SK-N-DZ (cell line): ENCODE measurements around the gene THBS1.

Source experiments
- DNase-seq: peaks from one replicate; pipeline ENCODE4 v3.0.0-alpha.2; 2015; ENCODE audit warnings: low spot score

THBS1 gene

DNA sequence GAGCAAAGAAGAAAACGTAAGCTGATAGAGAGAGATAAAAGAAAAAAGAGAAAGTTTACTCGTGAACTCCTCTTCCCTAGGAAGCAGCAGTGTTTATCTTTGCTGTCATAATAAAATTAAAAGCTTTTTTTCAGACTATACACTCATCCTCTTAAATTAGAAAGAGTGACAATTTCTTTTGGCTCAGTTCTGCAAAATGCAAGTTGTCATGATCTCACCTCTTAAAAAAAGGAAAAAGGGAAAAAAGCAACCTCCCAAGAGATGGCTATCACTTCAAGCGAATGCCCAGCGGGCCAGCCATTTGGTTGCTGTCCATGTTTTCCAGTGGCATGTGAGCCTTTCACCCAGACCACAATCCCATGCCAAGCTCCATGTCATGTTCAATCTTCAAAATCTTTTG, 7.0 kb upstream of the THBS1 start:
- no peak for DNase-seq

GRCh38 chr15:39574427-39574826, 6.5 kb upstream of the THBS1 start:
- DNase-seq, result no peak

DNA sequence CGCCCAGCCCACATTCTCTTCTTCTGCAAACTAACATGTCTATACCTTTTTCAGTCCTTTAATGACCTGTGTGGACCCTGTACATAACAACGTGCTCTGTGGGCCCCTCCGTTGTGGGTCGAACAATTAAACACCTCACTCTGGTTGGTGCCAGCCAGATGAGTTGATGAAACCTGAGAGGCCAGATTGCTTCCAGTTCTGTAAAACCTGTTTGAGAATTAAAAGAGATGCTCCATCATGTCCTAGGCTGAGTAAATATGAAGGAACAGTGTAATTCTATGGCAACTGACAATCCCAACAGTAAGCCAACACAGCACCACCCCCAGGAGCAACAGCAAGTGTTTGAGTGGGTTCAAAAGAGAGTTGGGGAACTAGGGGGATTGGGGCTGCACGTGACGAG, 5.7 kb upstream of the THBS1 start:
- no peak for DNase-seq

GRCh38 chr15:39578851-39579486, 1.9 kb upstream of the THBS1 start:
- no peak for DNase-seq

GRCh38 chr15:39579487-39580116, 1.3 kb upstream of the THBS1 start:
- DNase-seq, result no peak

DNA sequence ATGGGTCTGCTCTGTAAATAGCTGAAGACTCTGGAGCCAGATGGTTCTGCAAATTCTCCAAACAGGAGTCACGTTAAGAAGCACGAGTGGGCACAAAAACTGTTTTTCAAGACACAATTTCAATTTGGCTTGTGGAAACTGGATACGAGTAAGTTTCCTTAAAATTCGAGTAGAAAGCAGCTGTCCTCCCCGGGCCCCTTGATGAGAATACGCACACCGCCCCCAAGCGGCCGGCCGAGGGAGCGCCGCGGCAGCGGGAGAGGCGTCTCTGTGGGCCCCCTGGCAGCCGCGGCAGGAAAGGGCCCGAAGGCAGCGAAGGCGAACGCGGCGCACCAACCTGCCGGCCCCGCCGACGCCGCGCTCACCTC, 778 bp upstream of the THBS1 start:
- DNase-seq, result peak; percentile 68

- DNase-seq, result no peak
Measured at GRCh38 chr15:39581242-39581792, 438 bp downstream of the THBS1 start.

DNA sequence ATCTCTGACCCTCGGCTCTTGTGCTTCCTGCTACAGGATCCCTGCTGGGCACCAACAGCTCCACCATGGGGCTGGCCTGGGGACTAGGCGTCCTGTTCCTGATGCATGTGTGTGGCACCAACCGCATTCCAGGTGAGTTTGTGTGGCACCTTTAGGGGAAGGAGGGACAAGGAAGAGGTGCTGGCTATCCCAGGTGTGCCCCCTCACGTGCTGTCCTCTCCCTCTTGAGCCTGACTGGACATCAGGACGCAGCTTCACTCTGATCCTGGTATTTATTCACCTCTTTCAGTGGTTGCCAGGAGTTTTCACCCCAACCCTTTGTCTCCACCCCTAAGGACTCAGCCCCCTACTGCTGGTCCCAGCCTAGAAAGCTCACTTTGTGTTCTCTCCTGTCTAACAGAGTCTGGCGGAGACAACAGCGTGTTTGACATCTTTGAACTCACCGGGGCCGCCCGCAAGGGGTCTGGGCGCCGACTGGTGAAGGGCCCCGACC, 960 bp downstream of the THBS1 start:
- no peak for DNase-seq

DNA sequence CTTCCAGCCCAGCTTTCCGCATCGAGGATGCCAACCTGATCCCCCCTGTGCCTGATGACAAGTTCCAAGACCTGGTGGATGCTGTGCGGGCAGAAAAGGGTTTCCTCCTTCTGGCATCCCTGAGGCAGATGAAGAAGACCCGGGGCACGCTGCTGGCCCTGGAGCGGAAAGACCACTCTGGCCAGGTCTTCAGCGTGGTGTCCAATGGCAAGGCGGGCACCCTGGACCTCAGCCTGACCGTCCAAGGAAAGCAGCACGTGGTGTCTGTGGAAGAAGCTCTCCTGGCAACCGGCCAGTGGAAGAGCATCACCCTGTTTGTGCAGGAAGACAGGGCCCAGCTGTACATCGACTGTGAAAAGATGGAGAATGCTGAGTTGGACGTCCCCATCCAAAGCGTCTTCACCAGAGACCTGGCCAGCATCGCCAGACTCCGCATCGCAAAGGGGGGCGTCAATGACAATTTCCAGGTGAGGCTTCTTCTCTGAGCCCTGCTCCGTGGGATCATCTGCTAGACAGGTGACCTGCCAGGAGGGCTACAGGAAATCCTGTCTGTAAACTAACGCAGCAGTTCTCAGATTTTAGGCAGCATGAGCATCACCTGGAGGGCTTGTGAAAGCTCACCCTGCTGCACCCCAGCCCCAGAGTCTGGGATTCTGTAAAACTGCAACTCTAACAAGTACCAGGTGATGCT, 1.6 kb downstream of the THBS1 start:
- DNase-seq, result no peak

- no peak for DNase-seq
Measured at GRCh38 chr15:39582977-39583595, 2.2 kb downstream of the THBS1 start.

DNA sequence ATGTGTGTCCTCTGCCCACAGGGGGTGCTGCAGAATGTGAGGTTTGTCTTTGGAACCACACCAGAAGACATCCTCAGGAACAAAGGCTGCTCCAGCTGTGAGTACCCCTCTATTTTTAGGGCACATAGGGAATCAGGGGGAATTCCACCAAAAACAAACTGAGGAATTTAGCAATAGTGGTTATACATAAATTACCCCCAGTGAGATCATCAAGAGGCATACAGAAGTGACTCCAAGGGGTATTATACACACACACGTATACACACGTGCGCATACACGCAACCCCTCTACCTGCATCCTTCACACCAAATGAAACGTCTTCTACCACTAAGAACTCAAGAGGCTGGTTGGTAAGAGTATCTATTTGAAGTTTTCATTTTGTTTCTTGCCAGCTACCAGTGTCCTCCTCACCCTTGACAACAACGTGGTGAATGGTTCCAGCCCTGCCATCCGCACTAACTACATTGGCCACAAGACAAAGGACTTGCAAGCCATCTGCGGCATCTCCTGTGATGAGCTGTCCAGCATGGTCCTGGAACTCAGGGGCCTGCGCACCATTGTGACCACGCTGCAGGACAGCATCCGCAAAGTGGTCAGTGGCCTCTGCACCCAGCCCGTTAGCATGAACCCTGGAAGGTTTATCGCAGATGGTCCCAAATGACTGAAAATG, 2.9 kb downstream of the THBS1 start:
- no peak for DNase-seq

- DNase-seq, result no peak
Measured at GRCh38 chr15:39584266-39584659, 3.4 kb downstream of the THBS1 start.

GRCh38 chr15:39584662-39585388, 3.9 kb downstream of the THBS1 start:
- DNase-seq, result no peak

DNA sequence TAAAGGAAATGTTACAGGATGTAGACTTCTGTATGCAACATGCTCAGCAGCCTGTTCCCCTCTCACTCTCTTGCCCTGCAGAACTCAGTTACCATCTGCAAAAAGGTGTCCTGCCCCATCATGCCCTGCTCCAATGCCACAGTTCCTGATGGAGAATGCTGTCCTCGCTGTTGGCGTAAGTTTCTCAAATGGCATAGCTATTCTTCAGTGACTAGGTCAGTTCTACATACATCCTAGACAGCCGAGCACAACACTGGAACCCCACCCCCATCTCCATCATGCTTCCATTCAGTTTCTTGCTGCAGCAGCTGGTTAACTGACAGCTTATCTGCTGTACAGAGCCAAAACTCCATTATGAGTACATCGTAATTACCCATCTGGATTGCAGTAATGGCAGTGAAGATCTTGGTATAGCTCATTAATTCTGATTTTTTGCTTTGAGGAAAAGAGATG, 4.5 kb downstream of the THBS1 start:
- no peak for DNase-seq

DNA sequence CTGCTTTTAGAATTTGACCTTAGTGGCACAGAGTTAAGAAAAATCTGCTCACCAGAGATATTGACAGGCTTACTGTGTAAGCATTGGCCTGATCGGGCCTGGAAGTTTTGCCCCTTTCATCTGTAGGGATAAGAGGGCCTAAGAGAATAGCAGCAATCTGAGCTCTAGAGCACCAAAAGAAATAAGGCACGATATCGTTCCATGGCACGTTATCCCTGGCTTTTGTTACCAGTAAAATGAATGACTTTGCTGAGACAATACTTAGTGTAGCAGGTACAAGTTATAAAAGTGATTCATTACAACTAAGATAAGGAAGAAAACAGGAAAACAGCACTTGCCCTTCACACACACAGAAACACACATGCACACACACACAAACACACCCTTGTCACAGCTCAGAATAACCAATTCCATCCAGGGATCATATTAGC, 5.0 kb downstream of the THBS1 start:
- no peak for DNase-seq

DNA sequence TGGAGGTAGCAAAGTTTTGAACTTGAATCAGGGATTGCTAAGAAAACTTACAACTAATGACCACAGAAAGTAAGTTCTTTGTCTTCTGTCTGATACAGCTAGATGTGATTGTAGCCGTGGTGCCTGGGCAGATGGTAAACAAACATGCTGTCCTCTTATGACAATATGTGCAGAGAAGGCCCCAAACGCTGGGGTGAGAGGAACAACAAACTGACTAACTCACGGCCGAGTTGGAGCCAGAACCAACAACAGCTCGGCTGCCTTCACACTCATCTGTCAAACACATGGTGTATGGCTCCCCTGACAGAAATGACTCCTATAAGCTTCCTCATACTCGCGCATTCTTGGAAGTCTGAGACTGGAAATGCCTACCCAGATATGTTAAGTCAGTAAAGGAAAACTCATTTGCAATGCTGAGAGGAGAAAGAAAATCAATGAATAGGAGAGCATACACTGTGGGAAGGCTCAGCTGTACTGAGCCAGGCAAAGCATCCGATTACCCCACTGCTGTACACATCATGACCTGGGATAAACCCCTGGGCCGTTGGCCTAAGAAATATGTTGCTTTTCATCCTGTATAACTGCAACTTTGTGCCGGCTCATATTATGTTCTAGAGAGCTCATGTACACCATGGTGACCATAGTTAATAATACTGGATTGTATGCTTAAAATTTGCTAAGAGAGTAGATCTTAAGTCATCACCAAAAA, 5.7 kb downstream of the THBS1 start:
- no peak for DNase-seq

DNA sequence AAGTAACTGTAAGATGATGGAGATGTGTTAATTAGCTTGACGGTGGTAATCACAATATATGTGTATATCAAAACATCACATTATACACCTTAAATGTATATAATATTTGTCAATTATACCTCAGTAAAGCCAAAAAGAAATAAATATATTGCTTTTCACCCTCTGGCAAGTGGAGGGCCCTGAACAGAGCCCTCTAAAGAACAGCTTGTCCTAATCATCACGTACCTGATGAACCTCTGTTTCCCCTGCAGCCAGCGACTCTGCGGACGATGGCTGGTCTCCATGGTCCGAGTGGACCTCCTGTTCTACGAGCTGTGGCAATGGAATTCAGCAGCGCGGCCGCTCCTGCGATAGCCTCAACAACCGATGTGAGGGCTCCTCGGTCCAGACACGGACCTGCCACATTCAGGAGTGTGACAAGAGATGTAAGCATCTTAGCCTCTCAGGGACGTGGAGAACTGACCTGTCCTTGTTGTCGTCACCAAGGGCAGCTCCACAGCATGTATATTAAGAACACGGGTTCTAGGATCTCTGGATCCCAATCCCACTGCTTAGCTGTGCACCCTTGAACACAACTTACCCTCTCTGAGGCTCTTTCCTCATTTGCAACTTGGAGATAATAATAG, 6.3 kb downstream of the THBS1 start:
- no peak for DNase-seq

DNA sequence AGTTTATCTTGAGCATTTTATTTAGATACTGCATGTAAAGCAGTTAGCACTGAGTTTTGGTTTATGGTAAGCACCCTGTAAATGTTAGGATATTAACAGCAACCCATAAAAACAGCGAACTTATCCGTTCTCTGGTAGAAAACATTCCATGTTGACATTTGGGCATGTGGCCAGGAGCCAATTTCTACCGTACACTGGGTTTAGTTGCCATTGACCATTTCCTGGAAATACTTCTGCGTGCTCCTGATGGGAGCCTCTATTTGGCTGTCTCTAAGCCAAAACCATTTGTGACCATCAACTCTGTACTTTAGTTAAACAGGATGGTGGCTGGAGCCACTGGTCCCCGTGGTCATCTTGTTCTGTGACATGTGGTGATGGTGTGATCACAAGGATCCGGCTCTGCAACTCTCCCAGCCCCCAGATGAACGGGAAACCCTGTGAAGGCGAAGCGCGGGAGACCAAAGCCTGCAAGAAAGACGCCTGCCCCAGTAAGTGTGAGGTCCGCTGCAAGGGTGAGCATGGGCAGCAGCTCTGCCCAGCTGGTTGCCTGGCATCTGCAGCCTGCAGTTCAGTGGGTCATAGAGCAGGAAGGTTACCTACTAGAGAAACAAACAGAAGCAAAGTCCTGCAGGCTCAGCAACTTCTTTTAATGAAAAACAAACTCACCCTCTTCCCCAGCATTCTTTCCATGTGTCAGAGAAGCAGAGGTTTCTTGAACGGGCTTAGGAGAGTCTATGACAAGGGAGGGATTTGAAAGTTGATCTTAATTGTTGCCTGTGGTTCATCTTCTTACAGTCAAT, 7.1 kb downstream of the THBS1 start:
- no peak for DNase-seq
